HT1080 (cell line): ENCODE data around the gene WDR17. TPM values are rescaled to one million over a fixed set of nuclear protein-coding genes. Genes with fewer than 3 reads are reported as not detected.

Source experiments
- small RNA-seq: library from RNA; depleted of rRNA; stranded (forward); fragments of <200 nt; gene quantifications from one replicate; pipeline ENCODE3, GENCODE V24; 2014
- total RNA-seq: library from RNA; depleted of rRNA; stranded (reverse); fragments of >200 nt; shearing (Covaris generic); gene quantifications from 2 replicates; pipeline ENCODE4 v1.2.3, GENCODE V29; 2014; rRNA removed

Gene WDR17
- total RNA-seq, 1 experiment from 2014 or later, result 1.1 TPM

Small RNA genes within 50 kb of the gene (small RNA-seq; reads per million reads assigned to genes)
- not detected for gene RF00432

Other genes starting within 250 kb of the WDR17 start
- not detected in 2 replicates for gene SPATA4, start 129.7 kb downstream of the WDR17 start, total RNA-seq
- not detected in 2 replicates for gene ASB5, start 203.4 kb downstream of the WDR17 start, total RNA-seq